HUES64 (cell line): ENCODE measurements around the gene ZMYND11.

Experiments
- H3K27ac ChIP-seq: 2 replicates; pipeline ENCODE4 v1.7.0; 2013; ENCODE audit warnings: low read depth, low read length, inconsistent platforms
- H3K27me3 ChIP-seq: 2 replicates; pipeline ENCODE4 v1.6.1; 2013; ENCODE audit warnings: mild to moderate bottlenecking, low read length; ENCODE audit not compliant: insufficient read depth
- H3K36me3 ChIP-seq: 2 replicates; pipeline ENCODE4 v1.6.1; 2013; ENCODE audit warnings: mild to moderate bottlenecking, low read length; ENCODE audit not compliant: insufficient read depth
- H3K4me1 ChIP-seq: 2 replicates; pipeline ENCODE4 v1.6.1; 2013; ENCODE audit warnings: mild to moderate bottlenecking, low read length, moderate library complexity; ENCODE audit not compliant: insufficient read depth
- H3K4me3 ChIP-seq: 2 replicates; pipeline ENCODE4 v1.5.1; 2013; ENCODE audit warnings: mild to moderate bottlenecking, low read length, moderate library complexity
- H3K9ac ChIP-seq: 2 replicates; pipeline ENCODE4 v1.6.1; 2013; ENCODE audit warnings: mild to moderate bottlenecking, low read depth, low read length
- H3K9me3 ChIP-seq: 2 replicates; pipeline ENCODE4 v1.6.1; 2013; ENCODE audit warnings: low read depth, low read length; ENCODE audit not compliant: insufficient read depth
- WGBS: fragments of 150-250, 120-280 bp; methylation state at CpG from one replicate; pipeline ENCODE4 v1.1.7; 2013; ENCODE audit warnings: missing lambda C conversion rate; 5-methylcytosine and 5-hydroxymethylcytosine counted together

ZMYND11 gene

DNA sequence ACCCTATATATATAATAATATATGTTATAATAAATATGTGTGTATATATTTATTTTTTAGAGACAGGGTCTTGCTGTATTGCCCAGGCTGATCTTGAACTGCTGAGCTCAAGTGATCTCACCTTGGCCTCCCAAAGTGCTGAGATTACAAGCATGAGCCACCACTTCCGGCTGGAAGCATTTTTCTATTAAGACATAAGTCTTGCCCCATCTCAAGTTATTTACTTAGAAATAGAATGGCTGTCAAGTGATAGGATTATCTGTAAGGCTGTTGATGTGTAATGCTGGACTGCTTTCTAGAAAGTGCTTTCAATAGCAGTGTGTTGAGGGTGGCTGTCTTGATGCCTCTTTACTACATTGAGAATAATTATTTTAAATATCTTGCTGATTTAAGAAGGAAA, 65.2 kb downstream of the ZMYND11 start:
- H3K9me3 ChIP-seq, result no peaks in the 10 kb centered on the region
- H3K9ac ChIP-seq, result no peak overlapping the region
- no peak overlapping the region for H3K27ac ChIP-seq
- H3K27me3 ChIP-seq, result no peaks in the 10 kb centered on the region
- WGBS, result 100% methylated on average over 1 of the region's 1 CpG
- H3K36me3 ChIP-seq, result no peaks in the 10 kb centered on the region
- no peak overlapping the region for H3K4me3 ChIP-seq
- H3K4me1 ChIP-seq, result no peaks in the 10 kb centered on the region

- Histone ChIP-seq H3K9ac (no peak overlapping the region), H3K4me3 (no peak overlapping the region), H3K27me3 (no peaks in the 10 kb centered on the region), H3K36me3 (no peaks in the 10 kb centered on the region), H3K27ac (no peak overlapping the region), H3K4me1 (no peaks in the 10 kb centered on the region), H3K9me3 (no peaks in the 10 kb centered on the region)
- 96% methylated on average over 5 of the region's 6 CpGs for WGBS
These were observed 66.1 kb downstream of the ZMYND11 start for GRCh38 chr10:201328-201771.

DNA sequence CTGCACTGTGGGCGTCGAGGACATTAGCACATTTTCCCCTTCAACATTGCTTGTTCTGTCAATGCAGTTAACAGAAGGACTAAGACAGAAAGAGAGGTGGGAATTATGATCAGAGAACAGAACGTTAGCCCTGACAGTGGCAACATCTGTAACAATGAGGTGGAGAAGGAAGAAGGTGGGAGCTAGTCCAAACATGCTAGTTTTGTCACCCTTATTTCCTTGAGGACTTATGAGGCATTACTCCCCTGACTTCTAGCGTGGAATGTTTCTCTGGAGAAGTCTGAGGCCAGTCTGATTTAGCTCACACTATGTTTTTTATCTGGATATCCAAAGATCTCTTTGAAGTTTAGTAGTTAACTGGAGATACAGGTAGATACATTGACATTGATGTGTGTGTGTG, 73.4 kb downstream of the ZMYND11 start:
- no peak overlapping the region for H3K9ac ChIP-seq
- H3K9me3 ChIP-seq, result no peaks in the 10 kb centered on the region
- no peak overlapping the region for H3K4me3 ChIP-seq
- H3K36me3 ChIP-seq, result peaks cover 18% of the 10 kb centered on the region; the same call in 1 of the 2 replicates
- WGBS, result 87% methylated on average over 4 of the region's 4 CpGs
- no peaks in the 10 kb centered on the region for H3K4me1 ChIP-seq
- no peaks in the 10 kb centered on the region for H3K27me3 ChIP-seq
- H3K27ac ChIP-seq, result no peak overlapping the region

GRCh38 chr10:209357-209756, 74.1 kb downstream of the ZMYND11 start:
- peaks cover 18% of the 10 kb centered on the region; the same call in 1 of the 2 replicates for H3K36me3 ChIP-seq
- H3K27me3 ChIP-seq, result no peaks in the 10 kb centered on the region
- H3K4me1 ChIP-seq, result no peaks in the 10 kb centered on the region
- H3K4me3 ChIP-seq, result no peak overlapping the region
- H3K27ac ChIP-seq, result no peak overlapping the region
- no peak overlapping the region for H3K9ac ChIP-seq
- H3K9me3 ChIP-seq, result no peaks in the 10 kb centered on the region
- 95% methylated on average over 6 of the region's 6 CpGs for WGBS

GRCh38 chr10:210297-210696, 75.0 kb downstream of the ZMYND11 start:
- Histone ChIP-seq H3K4me1 (no peaks in the 10 kb centered on the region), H3K36me3 (peaks cover 18% of the 10 kb centered on the region; the same call in 1 of the 2 replicates), H3K27me3 (no peaks in the 10 kb centered on the region), H3K27ac (no peak overlapping the region), H3K9ac (no peak overlapping the region), H3K4me3 (no peak overlapping the region), H3K9me3 (no peaks in the 10 kb centered on the region)
- WGBS, result 95% methylated on average over 5 of the region's 5 CpGs

- WGBS, result 100% methylated on average over 3 of the region's 4 CpGs
- Histone ChIP-seq H3K9ac (no peak overlapping the region), H3K4me1 (no peaks in the 10 kb centered on the region), H3K4me3 (no peak overlapping the region), H3K27ac (no peak overlapping the region), H3K9me3 (no peaks in the 10 kb centered on the region), H3K27me3 (no peaks in the 10 kb centered on the region), H3K36me3 (peaks cover 10% of the 10 kb centered on the region; the same call in 1 of the 2 replicates)
These were observed 80.2 kb downstream of the ZMYND11 start for GRCh38 chr10:215444-215843.

GRCh38 chr10:218798-219197, 83.5 kb downstream of the ZMYND11 start:
- WGBS, result 100% methylated on average over 1 of the region's 1 CpG

DNA sequence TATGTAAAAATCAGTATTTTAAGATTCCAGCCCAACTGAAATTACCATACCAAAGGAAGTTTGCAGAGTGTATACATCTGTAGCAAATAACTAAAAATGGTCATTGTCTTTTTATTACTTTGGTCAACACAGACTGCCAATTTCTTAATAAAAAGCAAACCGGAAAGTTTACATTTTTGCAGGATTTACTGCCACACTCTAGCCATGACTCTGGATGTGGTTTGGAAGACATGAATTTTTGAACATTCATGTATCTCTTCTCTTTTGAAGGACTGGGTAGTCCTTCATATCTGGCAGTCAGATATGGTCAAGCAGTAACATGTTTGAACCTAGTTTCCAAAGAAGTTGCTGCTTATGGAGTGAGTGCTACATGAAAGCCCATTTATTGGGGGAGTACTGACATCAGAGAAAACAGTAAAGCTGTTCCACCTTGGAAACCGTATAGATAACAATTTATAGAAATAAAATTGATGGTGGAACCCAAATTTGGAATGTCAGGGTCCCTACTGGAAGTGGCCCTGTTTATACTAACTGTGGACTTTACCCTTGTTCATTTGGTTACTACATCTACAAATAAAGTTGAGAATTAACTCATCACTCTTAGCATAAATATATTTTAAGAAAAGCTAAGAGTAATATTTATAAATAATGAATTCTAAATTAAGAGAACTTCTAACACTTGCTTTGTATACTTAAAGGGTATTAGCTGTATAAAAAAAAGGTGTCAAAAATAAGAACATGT, 84.6 kb downstream of the ZMYND11 start:
- Histone ChIP-seq H3K4me3 (no peak overlapping the region), H3K36me3 (no peaks in the 10 kb centered on the region; the same call in 1 of the 2 replicates), H3K9me3 (no peaks in the 10 kb centered on the region), H3K4me1 (no peaks in the 10 kb centered on the region), H3K27me3 (no peaks in the 10 kb centered on the region), H3K9ac (no peak overlapping the region), H3K27ac (no peak overlapping the region)
- 95% methylated on average over 2 of the region's 2 CpGs for WGBS

More at GRCh38 chr10:218798-219197, 83.5 kb downstream of the ZMYND11 start:
- Histone ChIP-seq H3K36me3 (no peaks in the 10 kb centered on the region; the same call in 1 of the 2 replicates), H3K27ac (no peak overlapping the region), H3K4me1 (no peaks in the 10 kb centered on the region), H3K27me3 (no peaks in the 10 kb centered on the region), H3K9me3 (no peaks in the 10 kb centered on the region), H3K4me3 (no peak overlapping the region), H3K9ac (no peak overlapping the region)

- Histone ChIP-seq H3K4me1 (no peaks in the 10 kb centered on the region), H3K9me3 (no peaks in the 10 kb centered on the region), H3K27me3 (no peaks in the 10 kb centered on the region), H3K27ac (no peak overlapping the region), H3K4me3 (no peak overlapping the region), H3K36me3 (no peaks in the 10 kb centered on the region), H3K9ac (no peak overlapping the region)
- WGBS, result 94% methylated on average over 2 of the region's 3 CpGs
These were observed 89.3 kb downstream of the ZMYND11 start for GRCh38 chr10:224571-224970.

DNA sequence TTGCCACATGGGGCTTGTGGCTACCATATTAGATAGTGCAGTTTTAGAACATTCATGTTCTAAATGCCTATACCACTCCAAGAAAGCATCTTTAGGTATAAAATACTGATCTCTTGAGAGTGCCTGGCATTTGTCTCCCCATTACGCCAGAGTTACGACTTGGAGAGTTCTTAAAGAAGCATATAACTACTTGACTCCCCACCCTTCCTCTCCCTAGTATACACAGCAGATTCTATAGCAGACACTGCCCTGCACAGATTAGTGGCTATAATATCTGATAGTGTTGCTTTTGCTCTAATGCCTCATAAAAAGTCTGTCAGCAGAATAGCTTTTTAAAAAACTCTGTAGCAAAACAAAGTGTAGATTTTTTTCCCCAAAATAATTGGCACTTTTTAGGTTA, 90.8 kb downstream of the ZMYND11 start:
- Histone ChIP-seq H3K36me3 (no peaks in the 10 kb centered on the region), H3K27ac (no peak overlapping the region), H3K9me3 (no peaks in the 10 kb centered on the region), H3K9ac (no peak overlapping the region), H3K4me1 (no peaks in the 10 kb centered on the region), H3K4me3 (no peak overlapping the region), H3K27me3 (no peaks in the 10 kb centered on the region)
- 95% methylated on average over 2 of the region's 2 CpGs for WGBS

DNA sequence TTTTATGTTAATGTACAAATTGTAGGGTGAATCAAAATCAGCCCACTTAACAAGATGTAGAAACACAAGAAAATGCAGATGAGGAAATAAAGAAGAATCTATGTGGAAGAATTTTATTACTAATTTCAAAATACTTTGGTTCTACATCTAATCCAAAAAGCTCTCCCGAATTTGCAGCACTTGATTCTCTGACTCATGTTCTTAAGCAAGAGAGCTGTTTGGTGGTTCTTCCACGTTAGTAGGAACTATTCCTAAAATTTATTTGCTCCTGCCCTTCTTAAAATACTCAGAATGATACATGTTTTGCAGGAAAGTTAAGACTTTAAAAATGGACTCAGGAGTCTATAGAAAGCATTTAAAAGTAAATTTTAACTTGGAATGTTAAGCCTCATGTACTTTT, 91.8 kb downstream of the ZMYND11 start:
- H3K9ac ChIP-seq, result no peak overlapping the region
- H3K4me1 ChIP-seq, result no peaks in the 10 kb centered on the region
- no peaks in the 10 kb centered on the region for H3K9me3 ChIP-seq
- whole genome bisulfite sequencing, result 100% methylated on average over 2 of the region's 2 CpGs
- H3K36me3 ChIP-seq, result no peaks in the 10 kb centered on the region
- H3K4me3 ChIP-seq, result no peak overlapping the region
- no peaks in the 10 kb centered on the region for H3K27me3 ChIP-seq
- H3K27ac ChIP-seq, result no peak overlapping the region
